ENCODE data around the gene CRMP1.

The CRMP1 gene

GRCh38 chr4:5893004-5893580, at the start of gene CRMP1:
Gene CRMP1 (minus strand): TSS chr4:5893086. CDS start chr4:5892969, 117 bp downstream.
- DNase-seq, result no peak

- DNase-seq, result no peak
Measured at GRCh38 chr4:5941601-5942000, 48.7 kb upstream of the CRMP1 start.

- no peak for DNase-seq
Measured at GRCh38 chr4:5940470-5941203, 47.8 kb upstream of the CRMP1 start.

- DNase-seq, result no peak
Measured at GRCh38 chr4:5933996-5934831, 41.3 kb upstream of the CRMP1 start.

GRCh38 chr4:5933116-5933515, 40.2 kb upstream of the CRMP1 start:
- DNase-seq, result no peak

GRCh38 chr4:5932035-5932568, 39.2 kb upstream of the CRMP1 start:
- DNase-seq, result no peak

- DNase-seq, result no peak
Measured at GRCh38 chr4:5931526-5931925, 38.6 kb upstream of the CRMP1 start.

GRCh38 chr4:5930876-5931275, 38.0 kb upstream of the CRMP1 start:
- no peak for DNase-seq

- DNase-seq, result no peak
Measured at GRCh38 chr4:5930456-5930855, 37.6 kb upstream of the CRMP1 start.

GRCh38 chr4:5928844-5929420, 36.0 kb upstream of the CRMP1 start:
- DNase-seq, result no peak

- DNase-seq, result no peak
Measured at GRCh38 chr4:5928274-5928673, 35.4 kb upstream of the CRMP1 start.

- DNase-seq, result no peak
Measured at GRCh38 chr4:5927747-5928146, 34.9 kb upstream of the CRMP1 start.

- no peak for DNase-seq
Measured at GRCh38 chr4:5927116-5927515, 34.2 kb upstream of the CRMP1 start.

- no peak for DNase-seq
Measured at GRCh38 chr4:5926598-5926997, 33.7 kb upstream of the CRMP1 start.

GRCh38 chr4:5925419-5926200, 32.7 kb upstream of the CRMP1 start:
- no peak for DNase-seq

- no peak for DNase-seq
Measured at GRCh38 chr4:5924461-5925125, 31.7 kb upstream of the CRMP1 start.

GRCh38 chr4:5923376-5923775, 30.5 kb upstream of the CRMP1 start:
- DNase-seq, result no peak

- no peak for DNase-seq
Measured at GRCh38 chr4:5922556-5922955, 29.7 kb upstream of the CRMP1 start.

GRCh38 chr4:5921981-5922380, 29.1 kb upstream of the CRMP1 start:
- DNase-seq, result no peak

- no peak for DNase-seq
Measured at GRCh38 chr4:5921101-5921980, 28.5 kb upstream of the CRMP1 start.

- no peak for DNase-seq
Measured at GRCh38 chr4:5919571-5919970, 26.7 kb upstream of the CRMP1 start.

Measured in CD4-positive, alpha-beta T cell treated with Interleukin-1 beta for 1 hour (primary cell).